Neural progenitor cell (in vitro differentiated cells): Measurements from ENCODE around the gene KCP. TPM values are rescaled to one million over a fixed set of nuclear protein-coding genes. Genes with fewer than 3 reads are reported as not detected.

Experiments used
- DNase-seq: peaks from one replicate; pipeline ENCODE4 v3.0.0-alpha.2; 2016; ENCODE audit warnings: low spot score
- H2AFZ ChIP-seq: fragments of 200-600 bp; sonication (generic); replicated peaks from 2 replicates; pipeline ENCODE4 v1.6.1; 2016; ENCODE audit warnings: antibody characterized with exemption
- H3F3A ChIP-seq: fragments of 200-600 bp; sonication (generic); 2 replicates; pipeline ENCODE4 v1.6.1; 2016; ENCODE audit warnings: antibody characterized with exemption, low read depth
- H3K27ac ChIP-seq: fragments of 200-600 bp; sonication (generic); 2 replicates; pipeline ENCODE4 v1.5.1; 2016; ENCODE audit warnings: mild to moderate bottlenecking
- H3K27me3 ChIP-seq: fragments of 200-600 bp; sonication (generic); 2 replicates; pipeline ENCODE4 v1.6.1; 2016; ENCODE audit warnings: mild to moderate bottlenecking, moderate library complexity
- H3K36me3 ChIP-seq: fragments of 200-600 bp; sonication (generic); 2 replicates; pipeline ENCODE4 v1.5.1; 2016
- H3K4me1 ChIP-seq: fragments of 200-600 bp; sonication (generic); 2 replicates; pipeline ENCODE4 v1.6.1; 2016; ENCODE audit warnings: mixed run types
- H3K4me2 ChIP-seq: fragments of 200-600 bp; sonication (generic); 2 replicates; pipeline ENCODE4 v1.6.1; 2016
- H3K4me3 ChIP-seq: fragments of 200-600 bp; sonication (generic); 2 replicates; pipeline ENCODE4 v1.5.1; 2016
- H3K79me2 ChIP-seq: fragments of 200-600 bp; sonication (generic); 2 replicates; pipeline ENCODE4 v1.6.1; 2016; ENCODE audit warnings: low read depth
- H3K9ac ChIP-seq: fragments of 200-600 bp; sonication (generic); 2 replicates; pipeline ENCODE4 v1.6.1; 2016
- H3K9me3 ChIP-seq: fragments of 200-600 bp; sonication (generic); 2 replicates; pipeline ENCODE4 v1.5.1; 2016; ENCODE audit warnings: low read depth
- H4K20me1 ChIP-seq: fragments of 200-600 bp; sonication (generic); 2 replicates; pipeline ENCODE4 v1.6.1; 2016; ENCODE audit warnings: low read depth
- H3K27ac Mint-ChIP-seq: 3 replicates; pipeline ENCODE4 v1.8.0; 2021; ENCODE audit warnings: mixed read lengths
- H3K27me3 Mint-ChIP-seq: 2 replicates; pipeline ENCODE4 v1.8.0; 2022; ENCODE audit warnings: low read depth, mild to moderate bottlenecking, inconsistent platforms, moderate library complexity, mixed read lengths; ENCODE audit not compliant: insufficient read depth
- H3K36me3 Mint-ChIP-seq: 3 replicates; pipeline ENCODE4 v1.8.0; 2021; ENCODE audit warnings: mixed read lengths
- H3K4me1 Mint-ChIP-seq: 3 replicates; pipeline ENCODE4 v1.8.0; 2021; ENCODE audit warnings: mixed read lengths
- H3K4me3 Mint-ChIP-seq: 3 replicates; pipeline ENCODE4 v1.8.0; 2021; ENCODE audit warnings: mild to moderate bottlenecking, moderate library complexity, mixed read lengths
- H3K9me3 Mint-ChIP-seq: 3 replicates; pipeline ENCODE4 v1.8.0; 2020; ENCODE audit warnings: mixed read lengths
- EZH2 ChIP-seq: fragments of 200-600 bp; sonication (generic); IDR thresholded peaks from 2 replicates; pipeline ENCODE4 v1.6.1; 2017; ENCODE audit warnings: antibody characterized with exemption, mild to moderate bottlenecking, moderate library complexity
- EZH2phosphoT487 ChIP-seq: fragments of 200-600 bp; sonication (generic); IDR thresholded peaks from 2 replicates; pipeline ENCODE4 v1.6.1; 2017; ENCODE audit warnings: antibody characterized with exemption
- total RNA-seq: library from RNA; depleted of rRNA; stranded (reverse); fragments of >200 nt; gene quantifications from 2 replicates; pipeline ENCODE4 v1.2.3, GENCODE V29; 2015; ENCODE audit warnings: low replicate concordance
- TF ChIP-seq, protein P1 (sequence below): fragments of 200-600 bp; sonication (generic); IDR thresholded peaks from 2 replicates; pipeline ENCODE4 v1.5.1; 2017; ENCODE audit warnings: antibody characterized with exemption, mild to moderate bottlenecking

Gene KCP
- total RNA-seq, 1 donor from 2014 or later = 0.06 TPM

DNA sequence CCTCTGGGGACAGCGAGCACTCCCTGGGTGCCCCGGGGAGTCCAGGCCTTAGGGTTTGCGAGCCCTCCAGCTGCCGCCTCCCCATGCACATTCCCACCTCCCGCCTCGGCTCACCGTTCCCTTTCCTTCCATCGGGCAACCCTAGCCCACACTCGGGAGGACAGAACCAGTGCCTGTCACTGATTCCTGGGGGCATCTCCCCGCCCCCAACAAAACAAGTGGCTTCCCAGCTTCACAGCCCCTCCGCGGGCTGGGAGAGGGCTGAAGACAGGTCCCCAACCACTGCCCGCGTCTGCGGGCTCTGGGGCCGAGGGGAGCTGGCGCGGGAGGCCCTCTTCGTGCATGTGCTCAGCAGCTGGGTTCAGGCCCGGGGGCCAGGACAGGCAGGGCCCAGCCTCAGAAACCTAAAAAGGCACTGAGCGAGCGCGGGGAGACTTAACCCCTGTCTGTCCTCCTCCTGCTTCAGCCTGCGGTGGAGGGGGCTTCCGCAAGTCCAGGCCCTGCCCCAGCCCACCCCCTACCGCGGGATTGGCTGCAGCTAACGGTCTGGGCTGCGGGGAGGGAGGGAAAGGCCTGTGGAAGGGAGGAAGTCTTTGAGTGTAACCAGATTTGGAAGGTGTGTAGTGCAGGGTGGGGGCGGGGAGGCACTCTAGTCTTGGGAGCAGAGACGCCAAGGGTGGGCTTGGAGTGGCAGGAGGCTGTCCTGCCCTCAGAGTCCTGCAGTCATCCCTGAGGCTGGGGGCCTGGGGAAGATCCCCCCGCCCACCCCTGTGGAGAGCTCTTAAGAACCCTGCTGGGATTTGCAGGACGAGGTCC lies 79.1 kb downstream of the KCP start:
- peaks cover 52% of the 10 kb centered on the region for H3K4me1 Mint-ChIP-seq
- peak overlapping the region; percentile 75 for H3K4me3 Mint-ChIP-seq

DNA sequence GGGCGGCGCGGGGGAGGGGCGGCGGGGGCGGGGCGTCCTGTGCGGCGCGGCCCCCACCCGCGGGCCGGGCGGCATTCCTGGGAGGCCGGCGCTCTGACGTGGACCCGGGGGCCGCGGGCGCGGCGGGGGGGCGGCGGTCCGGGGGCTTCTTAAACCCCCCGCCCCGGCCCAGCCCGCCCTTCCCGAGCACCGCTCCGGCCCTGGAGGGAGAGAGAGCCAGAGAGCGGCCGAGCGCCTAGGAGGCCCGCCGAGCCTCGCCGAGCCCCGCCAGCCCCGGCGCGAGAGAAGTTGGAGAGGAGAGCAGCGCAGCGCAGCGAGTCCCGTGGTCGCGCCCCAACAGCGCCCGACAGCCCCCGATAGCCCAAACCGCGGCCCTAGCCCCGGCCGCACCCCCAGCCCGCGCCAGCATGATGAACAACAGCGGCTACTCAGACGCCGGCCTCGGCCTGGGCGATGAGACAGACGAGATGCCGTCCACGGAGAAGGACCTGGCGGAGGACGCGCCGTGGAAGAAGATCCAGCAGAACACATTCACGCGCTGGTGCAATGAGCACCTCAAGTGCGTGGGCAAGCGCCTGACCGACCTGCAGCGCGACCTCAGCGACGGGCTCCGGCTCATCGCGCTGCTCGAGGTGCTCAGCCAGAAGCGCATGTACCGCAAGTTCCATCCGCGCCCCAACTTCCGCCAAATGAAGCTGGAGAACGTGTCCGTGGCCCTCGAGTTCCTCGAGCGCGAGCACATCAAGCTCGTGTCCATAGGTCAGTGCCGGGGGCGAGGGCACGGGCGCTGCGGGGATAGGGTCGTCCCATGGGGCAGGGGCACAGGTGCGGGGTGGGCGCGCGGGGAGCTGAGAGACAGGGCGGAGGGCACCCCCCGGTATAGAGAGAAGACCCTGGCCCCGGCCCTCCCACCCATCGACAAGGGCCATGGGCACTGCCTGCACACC lies 80.0 kb downstream of the KCP start, which contains the start of gene FLNC:
FLNC (plus strand) TSS at position 176 of the 947 bp plus-strand sequence; CDS start at position 408, 232 bp downstream.
- Histone ChIP-seq H3F3A (peaks cover 52% of the 10 kb centered on the region), H3K27me3 (peaks cover 19% of the 10 kb centered on the region), H3K9ac (no peak within 1 kb of the TSS), H3K36me3 (no peaks in the 10 kb centered on the region), H3K4me3 (peak within 1 kb of the TSS; percentile 53), H3K4me1 (peaks cover 61% of the 10 kb centered on the region), H3K79me2 (no peaks in the 10 kb centered on the region), H3K4me2 (peak within 1 kb of the TSS; percentile 83), H3K27ac (no peak within 1 kb of the TSS), H2AFZ (peak within 1 kb of the TSS; percentile 39), H3K9me3 (no peaks in the 10 kb centered on the region), H4K20me1 (no peaks in the 10 kb centered on the region)
- peaks cover 22% of the 10 kb centered on the region for H3K27me3 Mint-ChIP-seq
- H3K9me3 Mint-ChIP-seq = no peaks in the 10 kb centered on the region
- DNase-seq = peak; percentile 74
- H3K4me1 Mint-ChIP-seq = peaks cover 52% of the 10 kb centered on the region
- H3K4me3 Mint-ChIP-seq = peak within 1 kb of the TSS; percentile 83
- TF ChIP-seq EZH2phosphoT487 (peak; percentile 48), EZH2 (peak; percentile 53)
- TF ChIP-seq, protein P1, sequence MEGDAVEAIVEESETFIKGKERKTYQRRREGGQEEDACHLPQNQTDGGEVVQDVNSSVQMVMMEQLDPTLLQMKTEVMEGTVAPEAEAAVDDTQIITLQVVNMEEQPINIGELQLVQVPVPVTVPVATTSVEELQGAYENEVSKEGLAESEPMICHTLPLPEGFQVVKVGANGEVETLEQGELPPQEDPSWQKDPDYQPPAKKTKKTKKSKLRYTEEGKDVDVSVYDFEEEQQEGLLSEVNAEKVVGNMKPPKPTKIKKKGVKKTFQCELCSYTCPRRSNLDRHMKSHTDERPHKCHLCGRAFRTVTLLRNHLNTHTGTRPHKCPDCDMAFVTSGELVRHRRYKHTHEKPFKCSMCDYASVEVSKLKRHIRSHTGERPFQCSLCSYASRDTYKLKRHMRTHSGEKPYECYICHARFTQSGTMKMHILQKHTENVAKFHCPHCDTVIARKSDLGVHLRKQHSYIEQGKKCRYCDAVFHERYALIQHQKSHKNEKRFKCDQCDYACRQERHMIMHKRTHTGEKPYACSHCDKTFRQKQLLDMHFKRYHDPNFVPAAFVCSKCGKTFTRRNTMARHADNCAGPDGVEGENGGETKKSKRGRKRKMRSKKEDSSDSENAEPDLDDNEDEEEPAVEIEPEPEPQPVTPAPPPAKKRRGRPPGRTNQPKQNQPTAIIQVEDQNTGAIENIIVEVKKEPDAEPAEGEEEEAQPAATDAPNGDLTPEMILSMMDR = no peak
- no peaks in the 10 kb centered on the region for H3K36me3 Mint-ChIP-seq
- no peak within 1 kb of the TSS for H3K27ac Mint-ChIP-seq

More for the DNA sequence above, 79.1 kb downstream of the KCP start:
- H3F3A ChIP-seq = peaks cover 52% of the 10 kb centered on the region
- no peak overlapping the region for H3K9ac ChIP-seq
- H3K36me3 ChIP-seq = no peaks in the 10 kb centered on the region
- H3K27me3 ChIP-seq = peaks cover 19% of the 10 kb centered on the region
- Mint-ChIP-seq H3K27ac (no peak overlapping the region), H3K27me3 (peaks cover 22% of the 10 kb centered on the region), H3K9me3 (no peaks in the 10 kb centered on the region), H3K36me3 (no peaks in the 10 kb centered on the region)
- no peaks in the 10 kb centered on the region for H3K9me3 ChIP-seq
- TF ChIP-seq, protein P1 = no peak
- TF ChIP-seq EZH2phosphoT487 (peak; percentile 3), EZH2 (no peak)
- H2AFZ ChIP-seq = peak overlapping the region; percentile 39
- H3K79me2 ChIP-seq = no peaks in the 10 kb centered on the region
- H3K27ac ChIP-seq = peak overlapping the region; percentile 77
- H3K4me1 ChIP-seq = peaks cover 61% of the 10 kb centered on the region
- H4K20me1 ChIP-seq = no peaks in the 10 kb centered on the region
- H3K4me2 ChIP-seq = peak overlapping the region; percentile 83
- DNase-seq = peak; percentile 75
- H3K4me3 ChIP-seq = peak overlapping the region; percentile 53

DNA sequence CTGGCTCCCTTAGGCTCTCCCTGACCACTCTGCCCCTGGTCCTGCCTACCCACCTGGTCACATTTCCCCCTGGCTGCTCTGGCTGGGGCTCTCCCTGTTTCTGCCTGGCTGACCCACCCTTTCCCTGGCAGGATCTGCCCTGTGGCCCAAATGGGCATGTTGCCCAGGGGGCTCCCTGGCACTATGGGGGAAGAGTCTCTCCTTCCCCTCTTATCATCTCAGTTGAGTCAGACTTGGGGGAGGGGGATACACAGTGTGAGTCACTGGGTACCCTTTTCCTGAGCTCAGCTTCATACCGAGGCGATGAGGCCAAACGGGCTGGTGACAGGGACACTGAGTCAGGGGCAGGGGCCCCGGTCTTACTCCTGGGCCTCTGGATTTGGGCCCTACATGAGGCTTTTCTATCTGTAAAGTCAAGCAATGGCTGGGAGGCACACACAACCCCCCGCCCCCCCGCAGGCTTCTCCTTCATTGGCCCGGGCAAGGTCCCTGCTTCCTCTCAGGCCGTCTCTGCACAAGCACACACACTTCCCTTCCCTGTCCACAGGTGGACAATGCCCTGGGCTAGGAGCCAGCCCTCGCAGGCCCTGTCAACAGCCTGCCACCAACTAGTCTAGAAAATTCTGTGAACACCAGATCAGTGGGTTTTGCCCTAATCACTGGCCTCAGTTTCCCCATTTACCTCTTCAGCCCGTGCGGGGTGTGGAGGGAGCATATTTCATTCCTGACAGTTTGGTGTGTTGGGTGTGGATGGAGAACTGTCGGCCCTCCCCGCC lies 80.9 kb downstream of the KCP start:
- Histone ChIP-seq H3K9ac (no peak overlapping the region), H3K4me2 (peak overlapping the region; percentile 83), H3K4me3 (peak overlapping the region; percentile 53), H3F3A (peaks cover 51% of the 10 kb centered on the region), H3K27ac (no peak overlapping the region), H3K27me3 (peaks cover 19% of the 10 kb centered on the region), H2AFZ (no peak overlapping the region), H3K4me1 (peaks cover 61% of the 10 kb centered on the region), H4K20me1 (no peaks in the 10 kb centered on the region), H3K9me3 (no peaks in the 10 kb centered on the region), H3K79me2 (no peaks in the 10 kb centered on the region), H3K36me3 (no peaks in the 10 kb centered on the region)
- Mint-ChIP-seq H3K27ac (no peak overlapping the region), H3K4me1 (peaks cover 48% of the 10 kb centered on the region), H3K36me3 (no peaks in the 10 kb centered on the region), H3K4me3 (peak overlapping the region; percentile 81), H3K9me3 (no peaks in the 10 kb centered on the region), H3K27me3 (peaks cover 24% of the 10 kb centered on the region)
- peak; percentile 24 for DNase-seq
- TF ChIP-seq EZH2phosphoT487 (no peak), EZH2 (no peak)
- TF ChIP-seq, protein P1 = no peak
